GM23338 (cell line): ENCODE results near the gene RCCD1. TPM values are rescaled to one million over a fixed set of nuclear protein-coding genes. Genes with fewer than 3 reads are reported as not detected.

ENCODE experiments used
- ATAC-seq: fragments of 200-7000 bp; cut with Tn5 transposase; 3 replicates; pipeline ENCODE4 v1.9.1; 2020
- DNase-seq: peaks from one replicate; pipeline ENCODE4 v3.0.0-alpha.2; 2015; ENCODE audit warnings: low spot score
- H2AFZ ChIP-seq: fragments of 200-600 bp; sonication (generic); 2 replicates; pipeline ENCODE4 v1.8.0; 2016; ENCODE audit warnings: antibody characterized with exemption, mild to moderate bottlenecking, moderate library complexity
- H3F3A ChIP-seq: fragments of 200-600 bp; sonication (generic); replicated peaks from 2 replicates; pipeline ENCODE4 v1.8.0; 2017; ENCODE audit warnings: antibody characterized with exemption, mixed run types, low read depth
- H3K27ac ChIP-seq: fragments of 200-600 bp; sonication (generic); 2 replicates; pipeline ENCODE4 v1.6.1; 2016; ENCODE audit warnings: low read depth
- H3K27me3 ChIP-seq: fragments of 200-600 bp; sonication (generic); 2 replicates; pipeline ENCODE4 v1.8.0; 2016; ENCODE audit warnings: mild to moderate bottlenecking, mixed run types, moderate library complexity; ENCODE audit not compliant: insufficient read depth
- H3K36me3 ChIP-seq: fragments of 200-600 bp; sonication (generic); 2 replicates; pipeline ENCODE4 v1.8.0; 2016; ENCODE audit warnings: mild to moderate bottlenecking; ENCODE audit not compliant: insufficient read depth
- H3K4me1 ChIP-seq: fragments of 200-600 bp; sonication (generic); 2 replicates; pipeline ENCODE4 v1.8.0; 2016; ENCODE audit warnings: mild to moderate bottlenecking, moderate library complexity; ENCODE audit not compliant: insufficient read depth
- H3K4me2 ChIP-seq: fragments of 200-600 bp; sonication (generic); 2 replicates; pipeline ENCODE4 v1.7.1; 2017; ENCODE audit warnings: mixed run types
- H3K4me3 ChIP-seq: fragments of 200-600 bp; sonication (generic); 2 replicates; pipeline ENCODE4 v1.6.1; 2016; ENCODE audit warnings: mixed run types
- H3K79me2 ChIP-seq: fragments of 200-600 bp; sonication (generic); replicated peaks from 2 replicates; pipeline ENCODE4 v1.8.0; 2017; ENCODE audit warnings: mild to moderate bottlenecking; ENCODE audit not compliant: insufficient read depth
- H3K9me2 ChIP-seq: fragments of 200-600 bp; sonication (generic); 2 replicates; pipeline ENCODE4 v1.8.0; 2017; ENCODE audit not compliant: insufficient read depth
- H4K20me1 ChIP-seq: fragments of 200-600 bp; sonication (generic); replicated peaks from 2 replicates; pipeline ENCODE4 v1.8.0; 2017; ENCODE audit warnings: mild to moderate bottlenecking; ENCODE audit not compliant: insufficient read depth
- H3K27ac Mint-ChIP-seq: 2 replicates; pipeline ENCODE4 v1.8.0; 2020; ENCODE audit warnings: inconsistent platforms, mild to moderate bottlenecking, moderate library complexity, mixed read lengths
- H3K27me3 Mint-ChIP-seq: 3 replicates; pipeline ENCODE4 v1.8.0; 2022; ENCODE audit warnings: low read depth, mild to moderate bottlenecking, moderate library complexity, mixed read lengths, inconsistent platforms; ENCODE audit not compliant: insufficient read depth, poor library complexity
- H3K36me3 Mint-ChIP-seq: 3 replicates; pipeline ENCODE4 v1.8.0; 2021; ENCODE audit warnings: low read depth, mild to moderate bottlenecking, inconsistent platforms, moderate library complexity, mixed read lengths
- H3K4me1 Mint-ChIP-seq: 3 replicates; pipeline ENCODE4 v1.8.0; 2020; ENCODE audit warnings: mild to moderate bottlenecking, inconsistent platforms, mixed read lengths
- H3K4me3 Mint-ChIP-seq: 3 replicates; pipeline ENCODE4 v1.8.0; 2021; ENCODE audit warnings: moderate library complexity, mild to moderate bottlenecking, inconsistent platforms, mixed read lengths
- H3K9me3 Mint-ChIP-seq: 3 replicates; pipeline ENCODE4 v1.8.0; 2020; ENCODE audit warnings: moderate library complexity, mild to moderate bottlenecking, inconsistent platforms, mixed read lengths
- CREB1 ChIP-seq: fragments of 250-450 bp; sonication (Bioruptor Pico); IDR thresholded peaks from 2 replicates; pipeline ENCODE4 v1.5.0; 2020; ENCODE audit warnings: low read depth, mild to moderate bottlenecking, moderate library complexity
- CTCF ChIP-seq, 2 experiments: fragments of 200-600 bp in 1 of 2; sonication (generic) in 1 of 2; conservative IDR thresholded peaks; 2 replicates each; pipeline versions ENCODE4 v1.5.1 to v1.6.1; 2016 to 2017; ENCODE audit warnings: antibody characterized with exemption in 2 of 2, low read depth in 2 of 2, mild to moderate bottlenecking in 2 of 2, moderate library complexity in 1 of 2
- EZH2 ChIP-seq: fragments of 200-600 bp; sonication (generic); IDR thresholded peaks from one replicate; pipeline ENCODE4 v1.8.0; 2017; ENCODE audit warnings: antibody characterized with exemption, mild to moderate bottlenecking, low read depth; ENCODE audit not compliant: unreplicated experiment
- EZH2phosphoT487 ChIP-seq: fragments of 200-600 bp; sonication (generic); IDR thresholded peaks from one replicate; pipeline ENCODE4 v1.8.1; 2018; ENCODE audit warnings: antibody characterized with exemption; ENCODE audit not compliant: unreplicated experiment
- JUNB ChIP-seq: IDR thresholded peaks from one replicate; pipeline ENCODE4 v1.6.1; 2016; ENCODE audit warnings: antibody characterized with exemption; ENCODE audit not compliant: unreplicated experiment
- NANOG ChIP-seq: IDR thresholded peaks from 2 replicates; pipeline ENCODE4 v1.6.1; 2016; ENCODE audit warnings: antibody characterized with exemption, borderline replicate concordance
- REST ChIP-seq: IDR thresholded peaks from one replicate; pipeline ENCODE4 v1.6.1; 2018; ENCODE audit warnings: antibody characterized with exemption; ENCODE audit not compliant: unreplicated experiment
- STAT1 ChIP-seq: IDR thresholded peaks from one replicate; pipeline ENCODE4 v1.6.1; 2016; ENCODE audit warnings: antibody characterized with exemption; ENCODE audit not compliant: unreplicated experiment
- ZNF114 ChIP-seq: fragments of 250-450 bp; sonication (Bioruptor Pico); IDR thresholded peaks from 2 replicates; pipeline ENCODE4 v1.5.0; 2020; ENCODE audit warnings: mild to moderate bottlenecking, moderate library complexity
- ZNF331 ChIP-seq: fragments of 250-450 bp; sonication (Bioruptor Pico); IDR thresholded peaks from 2 replicates; pipeline ENCODE4 v1.5.0; 2020; ENCODE audit warnings: low read depth, mild to moderate bottlenecking, moderate library complexity
- polyA plus RNA-seq: library from polyadenylated mRNA; unstranded; fragments of >200 nt; fragmentation: Nextera tagmentation; extraction: Ambion mirVana; gene quantifications from 2 replicates; pipeline ENCODE4 v1.2.1, GENCODE V29; 2016
- total RNA-seq: library from RNA; depleted of rRNA; stranded (reverse); fragments of >200 nt; shearing (Covaris generic); gene quantifications from 2 replicates; pipeline ENCODE4 v1.2.3, GENCODE V29; 2014
- TF ChIP-seq, protein P1 (sequence below): fragments of 250-450 bp; sonication (Bioruptor Pico); IDR thresholded peaks from 2 replicates; pipeline ENCODE4 v1.5.0; 2020; ENCODE audit warnings: mild to moderate bottlenecking, moderate library complexity
- TF ChIP-seq, protein P2 (sequence below): IDR thresholded peaks from 2 replicates; pipeline ENCODE4 v1.6.1; 2016; ENCODE audit warnings: antibody characterized with exemption

Gene RCCD1
- total and polyA plus RNA-seq, 2 experiments from 2014 or later: 10.8 to 17.1 TPM

DNA sequence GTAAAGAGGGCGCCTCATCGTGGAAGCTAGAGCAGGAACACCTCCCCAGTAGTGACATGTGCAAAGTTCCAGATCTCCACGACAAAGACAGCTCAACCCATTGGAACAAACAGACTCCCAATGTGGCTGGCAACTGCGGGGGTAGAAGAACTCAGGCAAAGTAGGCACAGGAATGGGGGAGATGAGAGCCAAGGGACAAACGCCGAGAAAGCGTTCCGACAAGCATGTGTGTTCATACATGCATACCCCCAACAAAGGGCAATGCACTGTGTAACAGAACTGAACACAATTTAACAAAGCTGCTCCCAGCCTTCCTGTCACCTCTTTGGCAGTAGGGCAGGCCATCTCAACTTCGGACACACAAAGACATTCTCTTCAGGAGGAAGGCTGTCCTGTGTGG, 11.6 kb downstream of the RCCD1 start (continued):
- no peak for TF ChIP-seq REST
- no peak for TF ChIP-seq NANOG
- TF ChIP-seq STAT1: no peak
- no peak for TF ChIP-seq EZH2phosphoT487
- TF ChIP-seq CREB1 (CRISPR knock-in tag): no peak
- no peak for TF ChIP-seq CTCF (conservative IDR thresholded peaks at IDR 0.05; ENCODE audit: low read depth in 2 of 2)
- no peak for TF ChIP-seq ZNF331
- no peak for TF ChIP-seq ZNF114

DNA sequence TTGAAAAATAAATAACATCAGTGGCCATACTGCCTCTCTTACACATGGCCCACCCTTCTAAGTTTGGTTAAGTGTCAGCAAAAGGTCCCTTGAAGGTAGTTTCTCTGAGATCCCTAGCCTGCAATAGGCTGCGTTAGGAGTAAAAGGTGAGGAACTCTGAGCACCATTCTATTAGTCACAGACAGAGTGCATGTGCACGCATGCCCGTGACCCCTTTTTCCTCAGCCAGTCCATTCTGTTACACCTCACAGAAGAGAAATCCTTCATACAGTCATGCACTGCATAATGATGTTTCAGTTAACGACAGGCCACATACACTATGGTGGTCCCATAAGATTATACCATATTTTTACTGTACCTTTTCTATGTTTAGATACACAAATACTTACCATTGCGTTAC, 12.5 kb downstream of the RCCD1 start:
- Mint-ChIP-seq H3K36me3 (peaks cover 79% of the 10 kb centered on the region), H3K9me3 (no peaks in the 10 kb centered on the region), H3K4me1 (no peaks in the 10 kb centered on the region), H3K27ac (no peak overlapping the region), H3K27me3 (peaks cover 4% of the 10 kb centered on the region), H3K4me3 (no peak overlapping the region)
- H3K4me2 ChIP-seq: no peak overlapping the region
- no peaks in the 10 kb centered on the region; the same call in 1 of the 2 replicates for H3K79me2 ChIP-seq
- H3F3A ChIP-seq: peaks cover 6% of the 10 kb centered on the region; the same call in 1 of the 2 replicates
- no peak overlapping the region for H3K4me3 ChIP-seq
- H2AFZ ChIP-seq: no peak overlapping the region
- no peaks in the 10 kb centered on the region for H3K27me3 ChIP-seq
- no peak for ATAC-seq
- H3K4me1 ChIP-seq: no peaks in the 10 kb centered on the region
- no peak overlapping the region for H3K27ac ChIP-seq
- H3K36me3 ChIP-seq: peaks cover 73% of the 10 kb centered on the region
- peaks cover 21% of the 10 kb centered on the region for H4K20me1 ChIP-seq
- DNase-seq: no peak
- no peaks in the 10 kb centered on the region for H3K9me2 ChIP-seq
- no peak for TF ChIP-seq CREB1 (CRISPR knock-in tag)
- TF ChIP-seq, protein P1, sequence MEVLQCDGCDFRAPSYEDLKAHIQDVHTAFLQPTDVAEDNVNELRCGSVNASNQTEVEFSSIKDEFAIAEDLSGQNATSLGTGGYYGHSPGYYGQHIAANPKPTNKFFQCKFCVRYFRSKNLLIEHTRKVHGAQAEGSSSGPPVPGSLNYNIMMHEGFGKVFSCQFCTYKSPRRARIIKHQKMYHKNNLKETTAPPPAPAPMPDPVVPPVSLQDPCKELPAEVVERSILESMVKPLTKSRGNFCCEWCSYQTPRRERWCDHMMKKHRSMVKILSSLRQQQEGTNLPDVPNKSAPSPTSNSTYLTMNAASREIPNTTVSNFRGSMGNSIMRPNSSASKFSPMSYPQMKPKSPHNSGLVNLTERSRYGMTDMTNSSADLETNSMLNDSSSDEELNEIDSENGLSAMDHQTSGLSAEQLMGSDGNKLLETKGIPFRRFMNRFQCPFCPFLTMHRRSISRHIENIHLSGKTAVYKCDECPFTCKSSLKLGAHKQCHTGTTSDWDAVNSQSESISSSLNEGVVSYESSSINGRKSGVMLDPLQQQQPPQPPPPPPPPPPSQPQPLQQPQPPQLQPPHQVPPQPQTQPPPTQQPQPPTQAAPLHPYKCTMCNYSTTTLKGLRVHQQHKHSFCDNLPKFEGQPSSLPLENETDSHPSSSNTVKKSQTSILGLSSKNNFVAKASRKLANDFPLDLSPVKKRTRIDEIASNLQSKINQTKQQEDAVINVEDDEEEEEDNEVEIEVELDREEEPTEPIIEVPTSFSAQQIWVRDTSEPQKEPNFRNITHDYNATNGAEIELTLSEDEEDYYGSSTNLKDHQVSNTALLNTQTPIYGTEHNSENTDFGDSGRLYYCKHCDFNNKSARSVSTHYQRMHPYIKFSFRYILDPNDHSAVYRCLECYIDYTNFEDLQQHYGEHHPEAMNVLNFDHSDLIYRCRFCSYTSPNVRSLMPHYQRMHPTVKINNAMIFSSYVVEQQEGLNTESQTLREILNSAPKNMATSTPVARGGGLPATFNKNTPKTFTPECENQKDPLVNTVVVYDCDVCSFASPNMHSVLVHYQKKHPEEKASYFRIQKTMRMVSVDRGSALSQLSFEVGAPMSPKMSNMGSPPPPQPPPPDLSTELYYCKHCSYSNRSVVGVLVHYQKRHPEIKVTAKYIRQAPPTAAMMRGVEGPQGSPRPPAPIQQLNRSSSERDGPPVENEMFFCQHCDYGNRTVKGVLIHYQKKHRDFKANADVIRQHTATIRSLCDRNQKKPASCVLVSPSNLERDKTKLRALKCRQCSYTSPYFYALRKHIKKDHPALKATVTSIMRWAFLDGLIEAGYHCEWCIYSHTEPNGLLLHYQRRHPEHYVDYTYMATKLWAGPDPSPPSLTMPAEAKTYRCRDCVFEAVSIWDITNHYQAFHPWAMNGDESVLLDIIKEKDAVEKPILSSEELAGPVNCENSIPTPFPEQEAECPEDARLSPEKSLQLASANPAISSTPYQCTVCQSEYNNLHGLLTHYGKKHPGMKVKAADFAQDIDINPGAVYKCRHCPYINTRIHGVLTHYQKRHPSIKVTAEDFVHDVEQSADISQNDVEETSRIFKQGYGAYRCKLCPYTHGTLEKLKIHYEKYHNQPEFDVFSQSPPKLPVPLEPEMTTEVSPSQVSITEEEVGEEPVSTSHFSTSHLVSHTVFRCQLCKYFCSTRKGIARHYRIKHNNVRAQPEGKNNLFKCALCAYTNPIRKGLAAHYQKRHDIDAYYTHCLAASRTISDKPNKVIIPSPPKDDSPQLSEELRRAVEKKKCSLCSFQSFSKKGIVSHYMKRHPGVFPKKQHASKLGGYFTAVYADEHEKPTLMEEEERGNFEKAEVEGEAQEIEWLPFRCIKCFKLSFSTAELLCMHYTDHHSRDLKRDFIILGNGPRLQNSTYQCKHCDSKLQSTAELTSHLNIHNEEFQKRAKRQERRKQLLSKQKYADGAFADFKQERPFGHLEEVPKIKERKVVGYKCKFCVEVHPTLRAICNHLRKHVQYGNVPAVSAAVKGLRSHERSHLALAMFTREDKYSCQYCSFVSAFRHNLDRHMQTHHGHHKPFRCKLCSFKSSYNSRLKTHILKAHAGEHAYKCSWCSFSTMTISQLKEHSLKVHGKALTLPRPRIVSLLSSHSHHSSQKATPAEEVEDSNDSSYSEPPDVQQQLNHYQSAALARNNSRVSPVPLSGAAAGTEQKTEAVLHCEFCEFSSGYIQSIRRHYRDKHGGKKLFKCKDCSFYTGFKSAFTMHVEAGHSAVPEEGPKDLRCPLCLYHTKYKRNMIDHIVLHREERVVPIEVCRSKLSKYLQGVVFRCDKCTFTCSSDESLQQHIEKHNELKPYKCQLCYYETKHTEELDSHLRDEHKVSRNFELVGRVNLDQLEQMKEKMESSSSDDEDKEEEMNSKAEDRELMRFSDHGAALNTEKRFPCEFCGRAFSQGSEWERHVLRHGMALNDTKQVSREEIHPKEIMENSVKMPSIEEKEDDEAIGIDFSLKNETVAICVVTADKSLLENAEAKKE: no peak
- no peak for TF ChIP-seq EZH2
- TF ChIP-seq JUNB: no peak
- TF ChIP-seq STAT1: no peak
- TF ChIP-seq EZH2phosphoT487: no peak
- TF ChIP-seq, protein P2, sequence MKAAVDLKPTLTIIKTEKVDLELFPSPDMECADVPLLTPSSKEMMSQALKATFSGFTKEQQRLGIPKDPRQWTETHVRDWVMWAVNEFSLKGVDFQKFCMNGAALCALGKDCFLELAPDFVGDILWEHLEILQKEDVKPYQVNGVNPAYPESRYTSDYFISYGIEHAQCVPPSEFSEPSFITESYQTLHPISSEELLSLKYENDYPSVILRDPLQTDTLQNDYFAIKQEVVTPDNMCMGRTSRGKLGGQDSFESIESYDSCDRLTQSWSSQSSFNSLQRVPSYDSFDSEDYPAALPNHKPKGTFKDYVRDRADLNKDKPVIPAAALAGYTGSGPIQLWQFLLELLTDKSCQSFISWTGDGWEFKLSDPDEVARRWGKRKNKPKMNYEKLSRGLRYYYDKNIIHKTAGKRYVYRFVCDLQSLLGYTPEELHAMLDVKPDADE: no peak
